A549 treated with CORT108297 at 1 μM for 4 hours (cell line): ENCODE data around the gene TOPAZ1. TPM values are rescaled to one million over a fixed set of nuclear protein-coding genes. Genes with fewer than 3 reads are reported as not detected.

Experiments used
- total RNA-seq: library from RNA; stranded (reverse); fragments of 200-300 nt; extraction: Qiagen RNA extraction; gene quantifications from 5 replicates; pipeline ENCODE4 v1.2.3, GENCODE V29; 2022

TOPAZ1 gene
- total RNA-seq: not detected in 5 replicates

GRCh38 chr3:44241706-44242105, at the start of gene TOPAZ1:
TSS of gene TOPAZ1 (plus strand) at chr3:44241886. CDS start at chr3:44242054, 168 bp downstream.

GRCh38 chr3:44338010-44338827, 96.5 kb downstream of the TOPAZ1 start, which contains the start of gene TCAIM:
TSS of gene TCAIM (plus strand) at chr3:44338766. CDS start at chr3:44354783, 16,017 bp downstream.

Other genes with a start within 250 kb of the TOPAZ1 start
- 6.8 to 10.2 TPM (median 7.8 TPM) in 5 replicates for gene TCAIM, start 96.9 kb downstream of the TOPAZ1 start, total RNA-seq
- 2.2 to 2.7 TPM (median 2.5 TPM) in 5 replicates for gene ZNF445, start 235.8 kb downstream of the TOPAZ1 start, total RNA-seq